Activated CD8-positive, alpha-beta T cell treated with anti-CD3 and anti-CD28 coated beads for 36 hours (primary cell): ENCODE results near the gene KLK2. TPM values are rescaled to one million over a fixed set of nuclear protein-coding genes. Genes with fewer than 3 reads are reported as not detected.

Source experiments
- ATAC-seq: fragments of 200-7000 bp; cut with Tn5 transposase; one replicate; pipeline ENCODE4 v1.10.0; 2021; ENCODE audit warnings: mild to moderate bottlenecking, moderate library complexity
- CTCF ChIA-PET: fragments of 350-600 bp; sonication (Branson Sonifier 250); formaldehyde crosslinking; loops from one replicate; lab custom pipeline; 2021; ENCODE audit warnings: antibody characterized with exemption; lab: Charles Lee
- POLR2A ChIA-PET: fragments of 350-600 bp; sonication (Branson Sonifier 250); formaldehyde crosslinking; loops from one replicate; lab custom pipeline; 2021; ENCODE audit warnings: antibody characterized with exemption; lab: Charles Lee
- DNase-seq: peaks from one replicate; pipeline ENCODE4 v3.0.0-alpha.2; 2020
- H3K27ac Mint-ChIP-seq: one replicate; pipeline ENCODE4 v1.8.0; 2021; ENCODE audit warnings: mild to moderate bottlenecking, mixed read lengths
- H3K27me3 Mint-ChIP-seq: one replicate; pipeline ENCODE4 v1.8.0; 2021; ENCODE audit warnings: mixed read lengths
- H3K36me3 Mint-ChIP-seq: one replicate; pipeline ENCODE4 v1.8.0; 2021; ENCODE audit warnings: low read depth, mixed read lengths
- H3K4me1 Mint-ChIP-seq: one replicate; pipeline ENCODE4 v1.8.0; 2021; ENCODE audit warnings: low read depth, mixed read lengths
- H3K4me3 Mint-ChIP-seq: one replicate; pipeline ENCODE4 v1.8.0; 2021; ENCODE audit warnings: mild to moderate bottlenecking, moderate library complexity, mixed read lengths
- H3K9me3 Mint-ChIP-seq: one replicate; pipeline ENCODE4 v1.8.0; 2021; ENCODE audit warnings: mixed read lengths
- CTCF ChIP-seq: fragments of 200-600 bp; IDR thresholded peaks from one replicate; pipeline ENCODE4 v1.8.0; 2022; ENCODE audit warnings: antibody characterized with exemption, mild to moderate bottlenecking
- intact Hi-C: fragments of 100-400 bp; cut with micrococcal nuclease; formaldehyde crosslinking; loops from one replicate; pipeline ENCODE4 v1.10.0; 2022
- total RNA-seq, 2 experiments: library from RNA; stranded (reverse); gene quantifications; one replicate each; pipeline ENCODE4 v1.2.3, GENCODE V29; 2021

Gene KLK2
- total RNA-seq, 2 experiments from 2014 or later: 0.51 to 0.90 TPM

DNA sequence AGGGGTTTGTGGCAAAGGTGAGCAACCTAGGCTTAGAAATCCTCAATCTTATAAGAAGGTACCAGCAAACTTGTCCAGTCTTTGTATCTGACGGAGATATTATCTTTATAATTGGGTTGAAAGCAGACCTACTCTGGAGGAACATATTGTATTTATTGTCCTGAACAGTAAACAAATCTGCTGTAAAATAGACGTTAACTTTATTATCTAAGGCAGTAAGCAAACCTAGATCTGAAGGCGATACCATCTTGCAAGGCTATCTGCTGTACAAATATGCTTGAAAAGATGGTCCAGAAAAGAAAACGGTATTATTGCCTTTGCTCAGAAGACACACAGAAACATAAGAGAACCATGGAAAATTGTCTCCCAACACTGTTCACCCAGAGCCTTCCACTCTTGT is 3.8 kb upstream of the KLK2 start:
- H3K4me3 Mint-ChIP-seq: no peak overlapping the region
- H3K9me3 Mint-ChIP-seq: no peaks in the 10 kb centered on the region
- POLR2A ChIA-PET: no interaction called here
- no peaks in the 10 kb centered on the region for H3K4me1 Mint-ChIP-seq
- no peak for DNase-seq
- no peak for TF ChIP-seq CTCF
- H3K36me3 Mint-ChIP-seq: no peaks in the 10 kb centered on the region
- intact Hi-C loops: no loop called here
- CTCF ChIA-PET: interaction anchor here (1.4 kb wide), 1 partner anchor 332 kb away, joined by 4 read pairs; no protein-coding TSS in a partner anchor
- H3K27me3 Mint-ChIP-seq: peaks cover 26% of the 10 kb centered on the region
- ATAC-seq: no peak
- no peak overlapping the region for H3K27ac Mint-ChIP-seq

- Mint-ChIP-seq H3K27ac (no peak overlapping the region), H3K9me3 (no peaks in the 10 kb centered on the region), H3K36me3 (no peaks in the 10 kb centered on the region), H3K27me3 (peaks cover 26% of the 10 kb centered on the region), H3K4me1 (no peaks in the 10 kb centered on the region), H3K4me3 (no peak overlapping the region)
- DNase-seq (peak; percentile 61), ATAC-seq (peak; percentile 71)
- no peak for TF ChIP-seq CTCF
- POLR2A ChIA-PET: no interaction called here
- intact Hi-C loops: no loop called here
- CTCF ChIA-PET: interaction anchor here (1.2 kb wide), 1 partner anchor 298 kb away, joined by 3 read pairs; no protein-coding TSS in a partner anchor
These were observed 2.7 kb upstream of the KLK2 start for GRCh38 chr19:50870417-50871089.

DNA sequence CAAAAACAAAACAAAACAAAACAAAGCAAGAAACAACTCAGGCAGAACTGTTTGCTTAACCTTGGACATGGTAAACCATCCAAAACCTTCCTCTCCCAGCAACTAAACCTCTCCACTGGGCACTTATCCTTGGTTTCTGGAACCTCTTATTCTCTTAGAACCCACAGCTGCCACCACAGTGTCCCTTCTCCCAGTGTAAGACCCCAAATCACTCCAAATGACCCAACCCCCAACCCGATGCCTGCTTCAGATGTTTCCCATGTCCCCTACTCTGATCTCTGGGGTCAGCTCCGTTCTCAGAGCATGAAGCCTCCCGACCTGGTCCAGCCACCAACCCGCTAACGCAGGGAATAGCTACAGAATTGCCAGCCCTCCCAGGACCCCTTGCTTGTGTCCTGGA is 972 bp downstream of the KLK2 start:
- ChIA-PET POLR2A (interaction anchor here (1.3 kb wide), 1 partner anchor 76 kb away, joined by 3 read pairs; no protein-coding TSS in a partner anchor), CTCF (interaction anchor here (1.4 to 1.9 kb wide), 2 partner anchors 20 to 48 kb away, joined by 3 to 4 read pairs; partner anchors contain the start of gene KLK3)
- intact Hi-C loops: no loop called here
- Mint-ChIP-seq H3K4me3 (no peak overlapping the region), H3K36me3 (no peaks in the 10 kb centered on the region), H3K27me3 (peaks cover 20% of the 10 kb centered on the region), H3K27ac (no peak overlapping the region), H3K9me3 (no peaks in the 10 kb centered on the region), H3K4me1 (no peaks in the 10 kb centered on the region)
- TF ChIP-seq CTCF: no peak
- DNase-seq (no peak), ATAC-seq (no peak)

DNA sequence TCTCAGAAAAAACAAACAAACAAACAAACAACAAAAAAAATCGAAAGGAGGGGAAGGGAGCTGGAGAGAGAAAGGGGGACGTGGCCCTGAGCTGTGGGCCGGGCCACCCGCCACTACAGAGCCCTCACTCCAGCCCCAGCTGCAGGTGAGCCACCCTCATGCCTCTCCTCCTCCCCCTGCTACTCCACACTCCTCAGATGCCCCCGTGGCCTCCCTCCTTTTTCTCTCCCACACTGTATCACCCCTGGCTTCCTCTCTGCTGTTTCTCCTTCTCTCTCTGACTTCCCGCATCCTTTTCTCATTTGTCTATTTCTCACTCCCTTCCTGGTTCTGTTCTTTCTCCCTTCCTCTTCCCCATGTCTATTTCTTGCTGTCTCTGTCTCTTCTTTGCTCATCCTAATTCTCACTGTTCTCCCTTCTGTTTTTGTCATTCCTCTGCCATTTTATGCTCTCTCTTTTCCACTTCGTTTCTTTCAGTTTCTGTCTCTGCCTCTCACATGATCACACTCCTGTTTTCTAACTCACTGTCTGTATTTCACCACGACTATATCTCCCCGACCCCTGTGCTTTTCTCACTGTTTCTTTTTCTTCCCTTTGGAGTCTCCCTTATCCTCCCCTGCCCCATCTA is 2.7 kb downstream of the KLK2 start:
- TF ChIP-seq CTCF: no peak
- H3K9me3 Mint-ChIP-seq: no peaks in the 10 kb centered on the region
- ATAC-seq (no peak), DNase-seq (no peak)
- no peak overlapping the region for H3K27ac Mint-ChIP-seq
- no peaks in the 10 kb centered on the region for H3K36me3 Mint-ChIP-seq
- CTCF ChIA-PET: no interaction called here
- intact Hi-C loops: no loop called here
- POLR2A ChIA-PET: interaction anchor here (1.3 kb wide), 1 partner anchor 77 kb away, joined by 3 read pairs; no protein-coding TSS in a partner anchor
- no peak overlapping the region for H3K4me3 Mint-ChIP-seq
- H3K27me3 Mint-ChIP-seq: peaks cover 26% of the 10 kb centered on the region
- no peaks in the 10 kb centered on the region for H3K4me1 Mint-ChIP-seq

- no peak overlapping the region for H3K4me3 Mint-ChIP-seq
- no peaks in the 10 kb centered on the region for H3K4me1 Mint-ChIP-seq
- H3K27me3 Mint-ChIP-seq: peaks cover 22% of the 10 kb centered on the region
- no peak for TF ChIP-seq CTCF
- no peak for DNase-seq
- intact Hi-C loops: no loop called here
- POLR2A ChIA-PET: no interaction called here
- no peak overlapping the region for H3K27ac Mint-ChIP-seq
- no peak for ATAC-seq
- no peaks in the 10 kb centered on the region for H3K9me3 Mint-ChIP-seq
- H3K36me3 Mint-ChIP-seq: no peaks in the 10 kb centered on the region
- CTCF ChIA-PET: no interaction called here
These were observed 3.2 kb downstream of the KLK2 start for GRCh38 chr19:50876456-50876855.
